ENCODE results near the gene CASTOR1.

The CASTOR1 gene

GRCh38 chr22:30291058-30291892, 2.0 kb upstream of the CASTOR1 start (continued):
- TF ChIP-seq ZBTB11 (tag by site-specific recombination; conservative IDR thresholded peaks at IDR 0.05; ENCODE audit: low read depth) (no peak), PATZ1 (tag by site-specific recombination; IDR thresholded peaks at IDR 0.05) (peak; percentile 44; the same call in 1 of the 2 replicates), ZNF792 (tag by site-specific recombination; IDR thresholded peaks at IDR 0.05) (no peak), ZNF341 (tag by site-specific recombination; IDR thresholded peaks at IDR 0.05; ENCODE audit: low read depth) (0 out of 2 replicates have a peak, but pooled peaks have one; percentile 35), ZNF518A (tag by site-specific recombination; conservative IDR thresholded peaks at IDR 0.05; ENCODE audit: low read depth) (no peak), KLF17 (tag by site-specific recombination; IDR thresholded peaks at IDR 0.05) (0 out of 2 replicates have a peak, but pooled peaks have one; percentile 35), TRIM28 (IDR thresholded peaks at IDR 0.05; ENCODE audit: borderline replicate concordance, low read length) (no peak), ZSCAN16 (tag by site-specific recombination; IDR thresholded peaks at IDR 0.05) (no peak)

GRCh38 chr22:30290342-30291057, 1.2 kb upstream of the CASTOR1 start:
- ChIA-PET POLR2A (interaction anchor here (0.6 to 4.2 kb wide), 7 partner anchors 10 to 120 kb away, joined by 3 to 34 read pairs (median 5); partner anchors contain the start of genes CCDC157, SEC14L2, SF3A1 and TBC1D10A), CTCF (interaction anchor here (0.9 to 3.8 kb wide), 6 partner anchors 26 to 99 kb away, joined by 3 to 80 read pairs (median 26); partner anchors contain the start of genes RNF215 and TBC1D10A)
- no peak overlapping the region for H3K4me3 ChIP-seq (ENCODE audit: low read depth, low read length)
- H3K4me1 ChIP-seq (ENCODE audit: control insufficient read depth, insufficient read depth, low read length) = no peaks in the 10 kb centered on the region; the same call in 1 of the 2 replicates
- no peak overlapping the region for H3K27ac ChIP-seq (ENCODE audit: extremely low read depth, low read depth, low read length)
- H3K36me3 ChIP-seq (ENCODE audit: control insufficient read depth in 2 of 2, insufficient read depth in 1 of 2, low read length in 2 of 2) = peaks cover 0 to 45% of the 10 kb centered on the region in 2 experiments; a peak in 1 of 3 replicates
- no peaks in the 10 kb centered on the region for H3K9me3 ChIP-seq (ENCODE audit: control insufficient read depth, insufficient read depth, low read depth, low read length)
- TF ChIP-seq SCRT1 (tag by site-specific recombination; IDR thresholded peaks at IDR 0.05; ENCODE audit: borderline replicate concordance) (no peak), ZNF302 (tag by site-specific recombination; IDR thresholded peaks at IDR 0.05; ENCODE audit: low read depth) (no peak), TRIM28 (IDR thresholded peaks at IDR 0.05; ENCODE audit: borderline replicate concordance, low read length) (no peak), GLIS1 (tag by site-specific recombination; IDR thresholded peaks at IDR 0.05) (peak; percentile 39; the same call in 1 of the 2 replicates), ZNF623 (tag by site-specific recombination; IDR thresholded peaks at IDR 0.05) (no peak), ZNF335 (tag by site-specific recombination; conservative IDR thresholded peaks at IDR 0.05) (peak; percentile 23; the same call in 1 of the 2 replicates), PRDM10 (tag by site-specific recombination; IDR thresholded peaks at IDR 0.05) (peak; percentile 97), ZSCAN23 (tag by site-specific recombination; IDR thresholded peaks at IDR 0.05) (no peak), ZNF664 (tag by site-specific recombination; IDR thresholded peaks at IDR 0.05) (no peak)
